Ramos (cell line): ENCODE results near the gene MAP3K12.

Experiments
- in situ Hi-C: fragments of 300-500 bp; cut with MboI; formaldehyde crosslinking; loops from one replicate; pipeline ENCODE4 v1.14.3; 2022; ENCODE audit warnings: low sequenced_read_pairs; ENCODE audit not compliant: unreplicated experiment

Gene MAP3K12

DNA sequence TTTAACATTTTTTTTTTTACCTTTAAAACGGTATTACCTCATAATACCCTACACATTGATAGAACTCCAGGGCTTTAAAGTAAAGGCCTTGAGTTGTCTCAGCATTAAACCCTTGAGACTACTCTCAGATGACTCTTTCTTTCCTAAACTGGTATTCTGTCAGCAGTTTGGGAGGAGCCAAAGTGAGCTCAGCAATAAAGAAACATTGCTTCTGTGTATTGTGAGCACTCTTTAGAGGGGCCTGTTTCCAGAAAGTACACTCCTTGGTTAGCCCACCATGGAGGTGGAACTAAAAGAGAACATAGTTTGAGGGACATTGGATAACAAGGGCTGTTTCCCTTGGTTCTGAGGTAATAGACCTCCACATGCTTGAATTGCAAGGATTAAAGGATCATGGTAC is 20.4 kb downstream of the MAP3K12 start:
- in situ Hi-C loops = no loop called here

DNA sequence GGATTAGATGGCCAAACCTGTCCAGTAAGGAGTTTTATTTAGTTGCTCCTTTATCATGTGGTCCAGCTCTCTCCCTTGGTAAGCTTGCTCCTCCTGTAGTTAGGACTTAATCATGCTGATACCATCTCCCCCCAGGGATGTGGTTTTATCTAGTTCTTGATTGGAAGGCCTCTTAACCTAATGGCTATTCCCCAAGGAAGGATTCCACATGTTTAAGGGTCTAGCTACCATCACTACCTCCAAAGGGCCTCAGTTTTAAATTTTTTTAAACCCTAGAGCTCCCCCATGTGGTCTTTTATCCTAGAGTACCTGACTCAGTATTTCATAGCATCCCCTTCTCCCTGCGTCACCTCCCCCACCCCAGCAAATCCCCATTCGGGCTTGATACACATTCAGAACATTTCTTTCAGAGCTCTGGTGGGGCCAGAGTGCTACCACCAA is 22.5 kb downstream of the MAP3K12 start:
- in situ Hi-C loops = no loop called here

DNA sequence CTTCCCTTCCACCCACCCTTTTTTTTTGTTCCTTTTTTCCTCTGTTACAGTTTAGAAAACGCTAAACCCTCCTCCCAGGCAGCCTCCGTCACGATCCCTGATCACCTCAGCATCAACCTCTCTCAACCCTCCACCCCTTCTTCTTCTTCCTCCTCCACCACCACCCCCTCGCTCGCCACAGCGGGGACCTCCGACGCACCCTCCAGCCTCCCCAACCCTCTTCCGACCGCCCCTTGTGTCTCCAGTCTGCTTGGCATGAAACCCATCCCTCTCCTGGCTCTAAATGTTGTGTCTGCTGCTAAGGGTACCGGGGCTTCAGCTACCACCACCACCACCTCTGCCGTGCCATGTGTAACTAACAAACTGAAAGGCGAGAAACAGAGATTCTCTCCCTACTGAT is 24.4 kb downstream of the MAP3K12 start:
- in situ Hi-C loops = no loop called here

DNA sequence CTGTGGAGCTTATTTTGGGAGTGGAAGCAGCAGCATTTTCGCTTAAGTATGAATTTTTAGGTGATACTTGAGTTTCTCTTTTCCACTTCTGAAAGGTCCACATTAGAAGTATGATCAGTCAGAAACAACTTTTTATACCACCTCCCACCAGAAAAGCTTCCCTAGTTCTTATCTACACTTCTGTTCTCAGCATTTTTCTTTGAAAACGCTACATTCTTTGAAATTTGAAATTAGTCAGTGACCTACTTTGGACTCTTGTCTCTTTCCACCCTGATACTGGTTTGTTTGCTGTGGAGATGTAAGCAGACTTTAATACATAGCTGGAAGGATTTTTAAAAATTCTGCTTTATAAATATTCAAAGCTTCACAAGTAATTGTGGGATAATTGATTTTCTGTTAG is 25.2 kb downstream of the MAP3K12 start:
- in situ Hi-C loops = no loop called here

DNA sequence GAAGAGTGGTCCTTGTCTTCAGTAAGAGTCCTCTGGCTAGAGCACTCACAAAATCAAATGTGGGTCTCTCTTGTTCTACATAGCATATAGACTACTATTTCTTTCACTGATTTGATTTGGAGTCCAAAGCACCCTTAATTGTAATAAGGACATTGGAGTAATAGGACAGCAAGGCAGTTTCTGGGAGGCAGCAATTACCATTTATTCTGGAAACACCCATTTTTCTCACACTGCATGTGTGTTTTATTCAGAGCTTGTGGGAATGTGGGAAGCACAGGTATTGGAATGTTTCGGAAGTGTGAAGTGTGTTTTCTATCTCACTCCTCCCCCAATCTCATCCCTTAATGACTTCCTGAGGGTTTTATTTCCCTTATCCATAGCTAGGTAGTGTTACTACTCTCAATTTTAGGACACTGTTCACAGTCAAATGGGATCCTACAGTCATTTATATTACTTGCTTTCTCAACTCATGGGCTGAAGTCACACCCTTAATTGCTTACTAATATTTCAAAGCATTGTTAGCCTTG is 27.1 kb downstream of the MAP3K12 start:
- in situ Hi-C loops = no loop called here

DNA sequence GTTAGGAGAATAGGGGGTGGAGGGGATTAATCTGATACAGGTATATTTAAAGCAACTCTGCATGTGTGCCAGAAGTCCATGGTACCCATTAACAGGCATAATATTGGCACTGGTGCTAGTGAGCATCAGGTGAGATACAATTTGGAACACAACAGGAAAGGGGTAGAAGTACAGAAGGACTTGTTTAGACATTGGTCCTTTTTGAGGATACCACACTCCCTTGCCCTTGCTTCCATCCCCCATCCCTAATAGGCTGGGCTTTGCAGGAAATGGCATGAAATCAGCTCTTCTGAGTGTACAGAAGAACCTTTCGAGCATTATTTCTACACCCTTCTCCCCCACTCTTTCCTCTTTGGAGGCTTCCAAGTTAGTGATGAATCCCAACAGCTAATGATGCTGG is 31.0 kb downstream of the MAP3K12 start:
- in situ Hi-C loops = no loop called here

DNA sequence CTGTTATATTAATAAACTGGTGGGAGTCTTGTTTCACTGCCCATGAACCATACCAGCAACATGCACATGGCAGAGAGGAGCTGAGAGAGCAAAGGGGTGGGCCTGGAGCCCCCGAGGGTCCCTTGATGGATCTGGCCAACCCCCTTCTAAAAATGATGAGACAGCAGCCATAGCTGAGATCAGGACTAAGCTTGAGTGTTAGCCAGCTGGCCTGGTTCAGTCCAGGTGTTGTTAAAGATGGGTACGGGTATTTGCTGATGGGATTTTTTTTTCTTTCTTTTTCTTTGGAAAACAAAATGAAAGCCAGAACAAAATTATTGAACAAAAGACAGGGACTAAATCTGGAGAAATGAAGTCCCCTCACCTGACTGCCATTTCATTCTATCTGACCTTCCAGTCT is 31.4 kb downstream of the MAP3K12 start:
- in situ Hi-C loops = no loop called here

DNA sequence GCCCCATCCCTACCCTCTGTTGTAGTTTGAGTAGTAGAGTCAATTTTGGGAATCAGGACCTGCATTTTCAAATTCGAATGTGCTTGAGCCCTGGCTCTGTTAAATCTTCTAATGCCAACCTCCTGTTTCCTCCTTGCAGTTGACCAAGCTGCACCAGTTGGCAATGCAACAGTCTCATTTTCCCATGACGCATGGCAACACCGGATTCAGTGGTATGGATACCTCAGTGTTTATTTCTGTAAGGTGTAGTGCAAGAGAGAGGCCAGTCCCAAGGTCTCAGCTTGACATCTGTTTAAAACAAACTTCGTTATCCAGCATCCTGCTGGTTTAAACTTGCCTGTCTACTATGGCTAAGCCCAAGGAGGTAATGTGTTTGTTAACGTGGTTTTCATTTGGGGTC is 32.2 kb downstream of the MAP3K12 start:
- in situ Hi-C loops = no loop called here

DNA sequence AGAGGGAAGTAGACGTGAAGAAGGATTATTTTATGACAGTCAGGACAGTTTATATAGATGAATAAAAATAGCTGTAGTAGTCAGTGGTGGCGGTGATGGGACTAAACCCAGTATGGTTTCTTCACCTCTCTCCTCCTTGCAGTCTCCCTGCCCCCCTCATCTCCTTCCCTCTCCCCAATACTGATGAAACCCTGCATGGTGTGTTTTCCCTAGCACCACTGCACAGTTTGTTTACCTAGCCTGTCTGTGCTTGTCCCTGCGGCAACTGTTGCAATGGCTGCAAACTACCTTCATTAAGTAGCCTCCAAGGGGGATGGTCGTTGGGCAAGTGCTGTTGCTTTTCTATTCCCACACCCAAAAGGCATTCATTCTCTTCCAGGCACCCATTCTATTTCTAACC is 32.6 kb downstream of the MAP3K12 start:
- in situ Hi-C loops = no loop called here

DNA sequence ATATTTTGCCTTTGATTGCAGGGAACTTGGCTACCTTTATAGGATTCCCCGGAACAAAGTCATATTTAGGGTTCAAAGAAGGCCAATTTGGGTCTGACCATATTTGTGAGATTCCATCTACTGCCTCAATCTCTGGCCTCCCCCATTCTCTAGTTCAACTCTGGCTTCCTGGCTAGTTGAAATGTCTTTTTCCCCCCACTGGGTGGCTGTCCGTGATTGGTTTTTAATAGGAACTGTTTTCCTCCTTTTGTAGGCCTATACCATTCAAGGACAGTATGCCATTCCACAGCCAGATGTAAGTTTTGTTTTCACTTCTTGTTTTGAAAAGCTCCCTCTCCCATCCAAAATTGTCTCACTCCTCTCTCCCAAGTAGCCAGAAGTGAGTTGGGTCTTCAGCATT is 33.6 kb downstream of the MAP3K12 start:
- in situ Hi-C loops = no loop called here

DNA sequence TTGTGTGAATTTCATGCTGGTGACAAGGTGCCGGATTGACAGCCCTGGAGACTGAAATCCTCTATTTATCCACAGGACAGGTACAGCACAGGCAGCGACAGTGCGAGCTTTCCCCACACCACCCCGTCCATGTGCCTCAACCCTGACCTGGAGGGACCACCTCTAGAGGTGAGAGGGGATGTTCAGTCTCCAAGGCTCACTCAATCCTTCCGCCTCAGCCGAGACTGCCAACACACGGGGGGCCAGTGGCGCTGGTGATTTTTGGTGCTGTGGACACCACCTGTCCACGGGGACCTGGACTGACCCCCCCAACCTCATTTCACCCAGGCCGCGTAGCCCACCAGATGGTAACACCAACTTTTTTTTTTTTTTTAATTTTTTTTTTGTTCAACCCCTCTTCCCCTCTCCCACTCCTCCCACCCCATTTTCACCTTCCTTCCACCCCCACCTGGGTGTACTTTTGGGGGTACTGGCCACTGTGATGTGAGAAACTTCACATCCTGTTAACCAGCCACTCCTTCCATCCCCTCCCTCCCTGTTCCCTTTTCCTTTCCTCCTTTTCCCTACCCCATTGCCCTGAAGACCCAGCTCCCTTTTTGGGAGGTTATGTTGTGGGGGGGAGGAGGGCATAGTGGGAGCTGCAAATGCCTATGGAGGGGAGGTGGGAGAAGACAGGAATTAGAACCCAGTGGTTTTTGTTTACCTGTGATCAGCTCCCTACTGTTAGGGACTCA is 34.4 kb downstream of the MAP3K12 start:
- in situ Hi-C loops = no loop called here

DNA sequence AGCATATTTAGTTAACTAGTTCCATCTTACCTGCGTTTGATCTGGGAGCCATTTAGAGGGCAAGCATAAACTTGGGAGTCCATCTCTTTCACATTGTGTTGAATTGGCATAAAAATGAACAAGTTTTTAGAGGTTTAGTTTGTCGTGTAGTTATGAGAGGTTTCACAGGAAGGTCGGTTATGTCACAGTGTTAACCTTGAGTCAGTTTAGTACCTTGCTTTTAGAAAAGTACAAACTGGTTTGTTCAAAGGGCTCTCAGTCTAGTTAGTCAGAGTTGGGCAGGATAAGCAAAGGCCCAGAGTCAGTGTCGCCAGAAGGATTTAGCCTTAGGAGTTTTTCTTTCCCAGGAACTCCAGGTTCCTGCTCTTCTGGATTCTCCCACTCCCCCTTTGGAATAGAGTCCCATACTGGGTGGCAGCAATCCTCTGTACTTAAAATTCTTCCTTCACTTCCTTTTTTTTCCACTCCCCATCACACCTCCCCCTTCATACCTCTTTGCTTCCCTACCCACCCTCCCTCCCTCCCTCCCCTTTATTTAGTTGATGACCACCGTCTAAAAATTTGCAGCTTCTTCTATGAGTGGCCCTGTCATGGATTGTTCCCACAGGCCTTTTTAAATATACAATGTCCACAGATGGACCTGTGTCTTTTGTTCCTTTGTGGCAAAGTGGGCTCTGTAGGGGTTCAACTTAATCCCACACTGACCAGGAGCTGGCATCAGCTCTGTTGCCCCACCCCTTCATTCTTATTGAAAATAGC is 35.3 kb downstream of the MAP3K12 start:
- in situ Hi-C loops = no loop called here

DNA sequence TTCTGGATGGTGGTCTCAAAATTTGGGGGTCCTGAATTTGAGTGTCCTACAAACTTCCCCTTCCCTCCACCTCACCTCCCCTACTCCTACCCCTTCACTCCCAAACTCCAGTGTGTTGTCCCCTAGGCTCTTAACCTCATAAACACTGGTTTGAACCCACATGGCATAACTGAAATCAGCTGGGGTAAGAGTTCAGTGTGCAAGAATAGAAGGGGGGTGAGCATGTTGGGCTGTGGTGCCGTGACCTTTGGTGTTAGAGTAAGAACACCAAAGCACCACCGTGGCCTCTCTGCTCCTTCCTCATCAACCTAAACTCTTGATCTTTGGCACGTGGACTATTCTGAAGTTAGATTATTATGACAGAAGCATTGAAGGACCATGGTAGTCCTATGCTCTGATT is 36.3 kb downstream of the MAP3K12 start:
- in situ Hi-C loops = no loop called here

DNA sequence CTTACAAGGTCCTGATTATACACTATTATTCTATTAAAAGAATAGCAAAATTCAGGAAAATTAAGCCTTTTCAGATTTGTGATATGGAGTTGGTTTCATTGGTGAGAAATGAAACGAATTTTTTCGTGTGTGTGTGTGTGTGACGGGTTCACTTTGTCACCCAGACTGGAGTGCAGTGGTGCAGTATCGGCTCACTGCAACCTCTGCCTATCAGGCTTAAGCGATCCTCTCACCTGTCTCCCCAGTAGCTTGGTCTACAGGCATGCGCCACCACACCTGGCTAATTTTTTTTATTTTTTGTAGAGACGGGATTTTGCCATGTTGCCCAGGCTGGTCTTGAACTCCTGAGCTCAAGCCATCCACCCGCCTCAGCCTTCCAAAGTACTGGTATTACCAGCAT is 37.7 kb downstream of the MAP3K12 start:
- in situ Hi-C loops = no loop called here

DNA sequence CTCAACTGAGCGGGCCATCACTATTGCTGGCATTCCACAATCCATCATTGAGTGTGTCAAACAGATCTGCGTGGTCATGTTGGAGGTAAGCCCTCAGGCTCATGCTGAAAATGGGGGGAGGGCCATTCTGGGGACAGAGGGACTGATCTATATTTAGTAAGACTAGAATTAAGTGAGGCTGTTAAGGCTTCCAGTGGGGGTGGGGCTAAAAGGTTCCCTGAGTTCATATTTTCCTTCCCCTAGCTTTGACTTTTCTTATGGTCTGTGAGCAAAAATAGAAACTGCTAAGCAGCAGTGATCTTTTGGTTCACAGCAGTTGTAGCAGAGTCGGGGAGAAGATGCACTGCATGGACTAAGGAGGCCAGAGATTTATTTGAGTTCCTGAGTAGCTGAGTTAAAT is 38.2 kb downstream of the MAP3K12 start:
- in situ Hi-C loops = no loop called here

DNA sequence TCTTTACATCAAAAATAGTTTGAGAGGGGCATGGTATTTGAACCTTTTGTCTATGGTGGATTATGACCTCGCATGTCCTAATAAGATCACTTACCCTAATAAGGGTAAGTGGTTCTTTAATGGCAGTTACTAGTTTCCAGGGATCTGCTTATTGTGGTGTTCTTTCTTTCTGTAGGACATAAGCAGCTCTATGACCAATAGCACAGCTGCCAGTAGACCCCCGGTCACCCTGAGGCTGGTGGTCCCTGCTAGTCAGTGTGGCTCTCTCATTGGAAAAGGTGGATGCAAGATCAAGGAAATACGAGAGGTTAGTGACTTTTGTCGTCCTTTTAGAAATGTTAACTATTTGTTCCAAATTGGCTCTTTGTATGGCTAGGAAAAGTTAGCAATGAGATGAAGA is 40.2 kb downstream of the MAP3K12 start:
- in situ Hi-C loops = no loop called here

DNA sequence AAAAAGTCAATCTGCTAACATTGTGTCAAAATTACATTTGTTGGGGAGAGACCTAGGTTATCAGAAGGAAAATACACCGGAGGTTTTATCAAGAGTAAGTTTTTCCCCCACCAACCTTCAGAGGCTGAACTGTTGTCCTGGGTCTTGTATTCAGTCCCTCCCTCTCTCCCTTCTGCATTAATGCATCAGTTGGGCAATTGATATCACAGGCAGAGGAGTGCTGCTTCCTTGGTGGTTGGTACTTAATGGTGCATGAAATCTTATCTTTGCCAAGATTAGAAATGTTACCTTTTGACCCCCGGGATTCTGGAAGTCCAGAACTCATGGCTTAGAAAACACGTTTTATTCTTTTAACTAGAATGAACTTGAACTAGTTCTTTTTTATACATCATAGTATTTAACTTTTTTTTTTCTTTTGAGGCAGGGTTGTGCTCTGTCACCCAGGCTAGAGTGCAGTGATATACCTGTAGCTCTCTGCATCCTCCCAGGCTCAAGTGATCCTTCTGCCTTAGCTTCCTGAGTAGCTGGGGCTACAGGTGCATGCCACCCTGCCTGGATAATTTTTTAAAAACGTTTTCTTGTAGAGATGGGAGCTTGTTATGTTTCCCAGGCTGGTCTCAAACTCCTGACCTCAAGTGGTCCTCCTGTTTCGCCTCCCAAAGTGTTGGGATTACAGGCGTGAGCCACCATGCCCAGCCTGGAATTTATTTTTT is 42.4 kb downstream of the MAP3K12 start:
- in situ Hi-C loops = no loop called here

DNA sequence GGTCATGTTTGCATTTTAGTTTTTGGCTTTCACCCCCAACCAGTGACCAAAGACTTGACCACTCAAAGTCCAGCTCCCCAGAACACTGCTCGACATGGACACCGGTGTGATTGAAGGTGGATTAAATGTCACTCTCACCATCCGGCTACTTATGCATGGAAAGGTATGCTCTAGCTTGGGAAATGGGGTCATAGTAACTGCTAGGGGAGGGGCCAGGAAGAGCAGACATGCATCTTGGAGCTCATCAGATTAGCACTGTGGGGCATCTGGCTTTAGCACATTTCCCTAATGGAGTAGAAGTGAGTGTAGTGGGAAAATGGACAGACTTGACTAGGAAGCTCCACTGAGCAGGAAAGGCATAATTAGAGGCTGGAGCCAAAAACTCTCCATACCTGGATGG is 44.6 kb downstream of the MAP3K12 start:
- in situ Hi-C loops = no loop called here

DNA sequence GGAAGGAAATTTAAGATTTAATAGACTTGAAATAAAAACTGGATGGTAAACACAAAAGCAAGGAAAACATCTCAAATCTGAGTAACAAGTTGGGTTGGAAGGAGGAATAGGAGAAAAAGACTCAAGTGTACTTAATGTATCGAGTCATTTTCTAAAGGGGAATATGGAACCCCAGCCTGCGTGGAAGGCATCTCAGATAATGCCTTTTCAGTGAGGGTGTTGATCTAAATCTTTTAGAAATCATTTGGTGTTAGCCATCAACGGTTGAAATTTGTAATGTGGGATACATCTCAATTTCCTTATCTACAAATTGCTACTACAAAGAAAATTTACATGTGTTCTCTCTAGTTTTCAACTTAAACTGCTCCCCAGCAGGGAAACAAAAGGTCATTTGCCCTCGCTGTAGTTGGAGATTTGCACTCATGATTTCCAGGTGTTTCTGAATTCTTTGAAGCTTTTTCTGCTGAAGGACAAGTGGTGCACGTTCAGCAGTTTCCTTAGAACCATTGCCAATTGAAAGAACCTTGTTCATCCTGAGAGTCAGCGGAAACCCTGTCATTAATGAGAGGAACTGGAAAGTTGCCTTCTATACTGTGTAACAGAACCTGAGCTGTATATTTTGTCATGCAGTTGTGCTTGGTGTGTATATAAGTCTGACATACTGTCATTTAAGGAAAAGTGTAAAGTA is 45.2 kb downstream of the MAP3K12 start:
- in situ Hi-C loops = no loop called here
